HCT116 (cell line): ENCODE measurements around the gene PIMREG. TPM values are rescaled to one million over a fixed set of nuclear protein-coding genes. Genes with fewer than 3 reads are reported as not detected.

Experiments
- ATAC-seq: fragments of 200-7000 bp; cut with Tn5 transposase; 2 replicates; pipeline ENCODE4 v1.9.1; 2020; ENCODE audit warnings: mild to moderate bottlenecking, moderate library complexity
- BruUV-seq: library from RNA; stranded (reverse); fragments of 400-500 nt; replicated peaks from 2 replicates; lab custom pipeline; 2021; lab: Mats Ljungman, UMichigan
- CTCF ChIA-PET: fragments of 300-600 bp; sonication (Branson Sonifier 250); formaldehyde crosslinking; loops from one replicate; lab custom pipeline; 2021; ENCODE audit warnings: antibody characterized with exemption; lab: Charles Lee
- POLR2A ChIA-PET: fragments of 300-600, 350-600 bp; sonication (Branson Sonifier 250); formaldehyde crosslinking; loops from one replicate; lab custom pipeline; 2021; ENCODE audit warnings: antibody characterized with exemption; lab: Charles Lee
- RAD21 ChIA-PET, 2 experiments: fragments of 300-600 bp; sonication (Branson Sonifier 250); formaldehyde crosslinking; loops; one replicate each; lab custom pipeline; 2023; ENCODE audit warnings: low total read pairs in 2 of 2; ENCODE audit not compliant: uncharacterized antibody in 2 of 2, unreplicated experiment in 2 of 2, low non-redundant PET in 1 of 2; lab: Charles Lee
- DNase-seq: peaks from one replicate; pipeline ENCODE4 v3.0.0-alpha.2; 2010; ENCODE audit warnings: low read depth, low spot score
- H2AFZ ChIP-seq: fragments of 200-600 bp; shearing (Covaris generic), sonication (generic); 2 replicates; pipeline ENCODE4 v1.6.1; 2017; ENCODE audit warnings: low read depth, mixed run types, mixed read lengths, antibody characterized with exemption, low read length; ENCODE audit not compliant: poor library complexity, severe bottlenecking
- H3K27ac ChIP-seq: 2 replicates; pipeline ENCODE4 v1.5.1; 2012; ENCODE audit warnings: low read depth, low read length
- H3K27me3 ChIP-seq: fragments of 200-600 bp; sonication (generic); 2 replicates; pipeline ENCODE4 v1.6.1; 2016; ENCODE audit warnings: mixed run types, low read length, mixed read lengths; ENCODE audit not compliant: insufficient read depth
- H3K36me3 ChIP-seq, 2 experiments: fragments of 200-500 bp in 1 of 2; fragments of 200-600 bp in 1 of 2; sonication (Bioruptor generic) in 1 of 2; sonication (generic) in 1 of 2; 2 replicates each; pipeline versions ENCODE4 v1.5.1 to v1.6.1; 2014 to 2016; ENCODE audit warnings: low read length in 2 of 2, inconsistent platforms in 1 of 2, mixed read lengths in 1 of 2, mixed run types in 1 of 2; ENCODE audit not compliant: insufficient read depth in 2 of 2, control insufficient read depth in 1 of 2
- H3K4me1 ChIP-seq, 2 experiments: fragments of 200-600 bp in 1 of 2; sonication (generic) in 1 of 2; 2 replicates each; pipeline versions ENCODE4 v1.5.1 to v1.6.1; 2012 to 2017; ENCODE audit warnings: low read length in 2 of 2, inconsistent platforms in 1 of 2, mild to moderate bottlenecking in 1 of 2, mixed read lengths in 1 of 2, mixed run types in 1 of 2, moderate library complexity in 1 of 2; ENCODE audit not compliant: insufficient read depth in 2 of 2, control insufficient read depth in 1 of 2
- H3K4me2 ChIP-seq: fragments of 200-600 bp; sonication (generic); 2 replicates; pipeline ENCODE4 v1.6.1; 2017; ENCODE audit warnings: mixed run types, low read length, mixed read lengths
- H3K4me3 ChIP-seq, 2 experiments: fragments of 200-600 bp in 1 of 2; sonication (generic) in 1 of 2; replicated peaks in 1 of 2; 2 replicates each; pipeline ENCODE4 v1.5.1; 2011 to 2016; ENCODE audit warnings: low read length in 2 of 2, control low read depth in 1 of 2, low read depth in 1 of 2, mild to moderate bottlenecking in 1 of 2, mixed read lengths in 1 of 2, mixed run types in 1 of 2
- H3K79me2 ChIP-seq: fragments of 200-600 bp; sonication (generic); 2 replicates; pipeline ENCODE4 v1.6.1; 2017; ENCODE audit warnings: mild to moderate bottlenecking, mixed run types, low read length, moderate library complexity, mixed read lengths; ENCODE audit not compliant: insufficient read depth
- H3K9ac ChIP-seq: fragments of 200-600 bp; sonication (generic); 2 replicates; pipeline ENCODE4 v1.6.1; 2016; ENCODE audit warnings: low read length, mixed read lengths
- H3K9me2 ChIP-seq: fragments of 200-600 bp; sonication (generic), shearing (Covaris generic); 2 replicates; pipeline ENCODE4 v1.6.1; 2017; ENCODE audit warnings: mixed run types, mild to moderate bottlenecking, moderate library complexity; ENCODE audit not compliant: insufficient read depth
- H3K9me3 ChIP-seq, 2 experiments: fragments of 200-500 bp in 1 of 2; fragments of 200-600 bp in 1 of 2; sonication (Bioruptor generic) in 1 of 2; sonication (generic) in 1 of 2; 2 replicates each; pipeline ENCODE4 v1.6.1; 2014 to 2017; ENCODE audit warnings: low read length in 2 of 2, mixed read lengths in 2 of 2, inconsistent platforms in 1 of 2, low read depth in 1 of 2, mild to moderate bottlenecking in 1 of 2, mixed run types in 1 of 2, moderate library complexity in 1 of 2; ENCODE audit not compliant: control insufficient read depth in 1 of 2, insufficient read depth in 1 of 2
- H4K20me1 ChIP-seq: fragments of 200-600 bp; sonication (generic), shearing (Covaris generic); 2 replicates; pipeline ENCODE4 v1.6.1; 2017; ENCODE audit warnings: mixed run types, mild to moderate bottlenecking, moderate library complexity; ENCODE audit not compliant: insufficient read depth
- CEBPB ChIP-seq: IDR thresholded peaks from 2 replicates; pipeline ENCODE4 v1.6.1; 2012; ENCODE audit warnings: low read depth
- EGR1 ChIP-seq: IDR thresholded peaks from 2 replicates; pipeline ENCODE4 v1.6.1; 2012; ENCODE audit warnings: low read depth
- ELF1 ChIP-seq: IDR thresholded peaks from 2 replicates; pipeline ENCODE4 v1.6.1; 2012; ENCODE audit warnings: low read depth, borderline replicate concordance
- EZH2 ChIP-seq: fragments of 200-600 bp; sonication (generic); IDR thresholded peaks from 2 replicates; pipeline ENCODE4 v1.6.1; 2017; ENCODE audit warnings: antibody characterized with exemption, mixed run types
- EZH2phosphoT487 ChIP-seq: fragments of 200-600 bp; IDR thresholded peaks from 2 replicates; pipeline ENCODE4 v1.6.1; 2018; ENCODE audit warnings: antibody characterized with exemption, borderline replicate concordance
- FOSL1 ChIP-seq: IDR thresholded peaks from 2 replicates; pipeline ENCODE4 v1.6.1; 2012; ENCODE audit warnings: low read depth
- POLR2A ChIP-seq: IDR thresholded peaks from 2 replicates; pipeline ENCODE4 v1.7.0; 2011; ENCODE audit warnings: borderline replicate concordance; ENCODE audit not compliant: insufficient read depth, insufficient read length; ENCODE audit errors: extremely low read depth
- POLR2AphosphoS5 ChIP-seq: IDR thresholded peaks from 2 replicates; pipeline ENCODE4 v1.6.1; 2011; ENCODE audit warnings: mild to moderate bottlenecking, low read depth, low read length, moderate library complexity
- RAD21 ChIP-seq: IDR thresholded peaks from 2 replicates; pipeline ENCODE4 v1.6.1; 2012; ENCODE audit warnings: low read depth, mild to moderate bottlenecking
- SIN3A ChIP-seq: IDR thresholded peaks from 2 replicates; pipeline ENCODE4 v1.6.1; 2012; ENCODE audit warnings: low read depth
- SP1 ChIP-seq: IDR thresholded peaks from 2 replicates; pipeline ENCODE4 v1.6.1; 2012; ENCODE audit warnings: low read depth
- SRF ChIP-seq: IDR thresholded peaks from 2 replicates; pipeline ENCODE4 v1.6.1; 2012; ENCODE audit warnings: low read depth
- YY1 ChIP-seq: IDR thresholded peaks from 2 replicates; pipeline ENCODE4 v1.6.1; 2011; ENCODE audit warnings: low read length, low read depth, moderate library complexity, mild to moderate bottlenecking; ENCODE audit not compliant: insufficient replicate concordance; ENCODE audit errors: extremely low read depth
- ZFX ChIP-seq: fragments of 450-650 bp; IDR thresholded peaks from 2 replicates; pipeline ENCODE4 v1.6.1; 2017
- ZNF274 ChIP-seq: fragments of 200-500 bp; sonication (Bioruptor generic); IDR thresholded peaks from 2 replicates; pipeline ENCODE4 v1.6.1; 2014; ENCODE audit warnings: mild to moderate bottlenecking, low read depth, low read length, inconsistent platforms
- intact Hi-C: fragments of 100-400 bp; cut with micrococcal nuclease; formaldehyde crosslinking; loops from 2 replicates; pipeline ENCODE4 v1.10.0; 2022
- total RNA-seq: library from RNA; stranded (reverse); gene quantifications from one replicate; pipeline ENCODE4 v1.2.1, GENCODE V29; 2021; ENCODE audit not compliant: unreplicated experiment
- TF ChIP-seq, protein P1 (sequence below): IDR thresholded peaks from 2 replicates; pipeline ENCODE4 v1.6.1; 2012
- TF ChIP-seq, protein P2 (sequence below): IDR thresholded peaks from 2 replicates; pipeline ENCODE4 v1.6.1; 2011; ENCODE audit warnings: mild to moderate bottlenecking, low read length, moderate library complexity; ENCODE audit not compliant: insufficient replicate concordance; ENCODE audit errors: extremely low read depth
- TF ChIP-seq, protein P3 (sequence below): IDR thresholded peaks from 2 replicates; pipeline ENCODE4 v1.6.1; 2012
- TF ChIP-seq, protein P4 (sequence below): IDR thresholded peaks from 2 replicates; pipeline ENCODE4 v1.6.1; 2012; ENCODE audit warnings: low read depth
- TF ChIP-seq, protein P5 (sequence below), 3 experiments: fragments of 200-600 bp in 1 of 3; sonication (generic) in 1 of 3; IDR thresholded peaks in 2 of 3; conservative IDR thresholded peaks in 1 of 3; 2 replicates each; pipeline ENCODE4 v1.5.1; 2012 to 2017; ENCODE audit warnings: low read depth in 2 of 3, low read length in 2 of 3, antibody characterized with exemption in 1 of 3, borderline replicate concordance in 1 of 3, control low read depth in 1 of 3, mild to moderate bottlenecking in 1 of 3, mixed read lengths in 1 of 3, mixed run types in 1 of 3, moderate library complexity in 1 of 3; ENCODE audit not compliant: insufficient read depth in 1 of 3

The PIMREG gene
- total RNA-seq, 1 experiment from 2014 or later: 57.0 TPM

DNA sequence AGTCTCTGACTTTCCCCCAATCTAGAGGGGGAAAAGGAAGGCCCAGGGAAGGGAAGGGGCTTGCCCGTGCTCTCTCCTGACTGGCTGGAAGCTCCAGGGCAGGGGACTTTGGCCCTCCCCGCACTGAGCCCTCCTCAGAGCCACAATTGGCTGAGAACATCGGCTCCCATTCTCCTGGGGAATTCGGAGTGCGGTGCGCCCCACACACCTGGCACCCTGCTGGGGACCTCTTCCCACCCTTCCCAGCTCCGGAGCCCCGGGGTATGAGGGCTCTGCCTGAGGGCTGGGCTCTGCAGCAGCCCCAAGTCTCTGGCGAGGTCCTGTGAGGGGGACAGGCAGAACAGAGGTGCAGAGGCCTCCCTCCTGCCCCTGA, 36.0 kb downstream of the PIMREG start:
- Histone ChIP-seq H3K27me3 (no peaks in the 10 kb centered on the region), H3K4me3 (no peak overlapping the region), H3K36me3 (no peaks in the 10 kb centered on the region), H3K4me2 (no peak overlapping the region), H4K20me1 (no peaks in the 10 kb centered on the region), H2AFZ (no peak overlapping the region), H3K4me1 (no peaks in the 10 kb centered on the region), H3K9ac (no peak overlapping the region), H3K9me2 (no peaks in the 10 kb centered on the region), H3K9me3 (no peaks in the 10 kb centered on the region), H3K27ac (no peak overlapping the region), H3K79me2 (no peaks in the 10 kb centered on the region)
- intact Hi-C loops: no loop called here
- RAD21 ChIA-PET: no interaction called here
- POLR2A ChIA-PET: no interaction called here
- TF ChIP-seq, protein P1, sequence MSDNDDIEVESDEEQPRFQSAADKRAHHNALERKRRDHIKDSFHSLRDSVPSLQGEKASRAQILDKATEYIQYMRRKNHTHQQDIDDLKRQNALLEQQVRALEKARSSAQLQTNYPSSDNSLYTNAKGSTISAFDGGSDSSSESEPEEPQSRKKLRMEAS: no peak
- TF ChIP-seq POLR2AphosphoS5 (no peak), ZNF274 (no peak), ZFX (no peak), EZH2phosphoT487 (no peak), SRF (no peak), EZH2 (no peak), CEBPB (no peak), YY1 (no peak), FOSL1 (no peak), ELF1 (no peak), SP1 (no peak), RAD21 (no peak), EGR1 (no peak), POLR2A (no peak), SIN3A (no peak)
- TF ChIP-seq, protein P2, sequence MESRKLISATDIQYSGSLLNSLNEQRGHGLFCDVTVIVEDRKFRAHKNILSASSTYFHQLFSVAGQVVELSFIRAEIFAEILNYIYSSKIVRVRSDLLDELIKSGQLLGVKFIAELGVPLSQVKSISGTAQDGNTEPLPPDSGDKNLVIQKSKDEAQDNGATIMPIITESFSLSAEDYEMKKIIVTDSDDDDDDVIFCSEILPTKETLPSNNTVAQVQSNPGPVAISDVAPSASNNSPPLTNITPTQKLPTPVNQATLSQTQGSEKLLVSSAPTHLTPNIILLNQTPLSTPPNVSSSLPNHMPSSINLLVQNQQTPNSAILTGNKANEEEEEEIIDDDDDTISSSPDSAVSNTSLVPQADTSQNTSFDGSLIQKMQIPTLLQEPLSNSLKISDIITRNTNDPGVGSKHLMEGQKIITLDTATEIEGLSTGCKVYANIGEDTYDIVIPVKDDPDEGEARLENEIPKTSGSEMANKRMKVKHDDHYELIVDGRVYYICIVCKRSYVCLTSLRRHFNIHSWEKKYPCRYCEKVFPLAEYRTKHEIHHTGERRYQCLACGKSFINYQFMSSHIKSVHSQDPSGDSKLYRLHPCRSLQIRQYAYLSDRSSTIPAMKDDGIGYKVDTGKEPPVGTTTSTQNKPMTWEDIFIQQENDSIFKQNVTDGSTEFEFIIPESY: no peak
- TF ChIP-seq, protein P3, sequence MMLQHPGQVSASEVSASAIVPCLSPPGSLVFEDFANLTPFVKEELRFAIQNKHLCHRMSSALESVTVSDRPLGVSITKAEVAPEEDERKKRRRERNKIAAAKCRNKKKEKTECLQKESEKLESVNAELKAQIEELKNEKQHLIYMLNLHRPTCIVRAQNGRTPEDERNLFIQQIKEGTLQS: no peak
- TF ChIP-seq, protein P4, sequence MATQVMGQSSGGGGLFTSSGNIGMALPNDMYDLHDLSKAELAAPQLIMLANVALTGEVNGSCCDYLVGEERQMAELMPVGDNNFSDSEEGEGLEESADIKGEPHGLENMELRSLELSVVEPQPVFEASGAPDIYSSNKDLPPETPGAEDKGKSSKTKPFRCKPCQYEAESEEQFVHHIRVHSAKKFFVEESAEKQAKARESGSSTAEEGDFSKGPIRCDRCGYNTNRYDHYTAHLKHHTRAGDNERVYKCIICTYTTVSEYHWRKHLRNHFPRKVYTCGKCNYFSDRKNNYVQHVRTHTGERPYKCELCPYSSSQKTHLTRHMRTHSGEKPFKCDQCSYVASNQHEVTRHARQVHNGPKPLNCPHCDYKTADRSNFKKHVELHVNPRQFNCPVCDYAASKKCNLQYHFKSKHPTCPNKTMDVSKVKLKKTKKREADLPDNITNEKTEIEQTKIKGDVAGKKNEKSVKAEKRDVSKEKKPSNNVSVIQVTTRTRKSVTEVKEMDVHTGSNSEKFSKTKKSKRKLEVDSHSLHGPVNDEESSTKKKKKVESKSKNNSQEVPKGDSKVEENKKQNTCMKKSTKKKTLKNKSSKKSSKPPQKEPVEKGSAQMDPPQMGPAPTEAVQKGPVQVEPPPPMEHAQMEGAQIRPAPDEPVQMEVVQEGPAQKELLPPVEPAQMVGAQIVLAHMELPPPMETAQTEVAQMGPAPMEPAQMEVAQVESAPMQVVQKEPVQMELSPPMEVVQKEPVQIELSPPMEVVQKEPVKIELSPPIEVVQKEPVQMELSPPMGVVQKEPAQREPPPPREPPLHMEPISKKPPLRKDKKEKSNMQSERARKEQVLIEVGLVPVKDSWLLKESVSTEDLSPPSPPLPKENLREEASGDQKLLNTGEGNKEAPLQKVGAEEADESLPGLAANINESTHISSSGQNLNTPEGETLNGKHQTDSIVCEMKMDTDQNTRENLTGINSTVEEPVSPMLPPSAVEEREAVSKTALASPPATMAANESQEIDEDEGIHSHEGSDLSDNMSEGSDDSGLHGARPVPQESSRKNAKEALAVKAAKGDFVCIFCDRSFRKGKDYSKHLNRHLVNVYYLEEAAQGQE: no peak
- TF ChIP-seq, protein P5, sequence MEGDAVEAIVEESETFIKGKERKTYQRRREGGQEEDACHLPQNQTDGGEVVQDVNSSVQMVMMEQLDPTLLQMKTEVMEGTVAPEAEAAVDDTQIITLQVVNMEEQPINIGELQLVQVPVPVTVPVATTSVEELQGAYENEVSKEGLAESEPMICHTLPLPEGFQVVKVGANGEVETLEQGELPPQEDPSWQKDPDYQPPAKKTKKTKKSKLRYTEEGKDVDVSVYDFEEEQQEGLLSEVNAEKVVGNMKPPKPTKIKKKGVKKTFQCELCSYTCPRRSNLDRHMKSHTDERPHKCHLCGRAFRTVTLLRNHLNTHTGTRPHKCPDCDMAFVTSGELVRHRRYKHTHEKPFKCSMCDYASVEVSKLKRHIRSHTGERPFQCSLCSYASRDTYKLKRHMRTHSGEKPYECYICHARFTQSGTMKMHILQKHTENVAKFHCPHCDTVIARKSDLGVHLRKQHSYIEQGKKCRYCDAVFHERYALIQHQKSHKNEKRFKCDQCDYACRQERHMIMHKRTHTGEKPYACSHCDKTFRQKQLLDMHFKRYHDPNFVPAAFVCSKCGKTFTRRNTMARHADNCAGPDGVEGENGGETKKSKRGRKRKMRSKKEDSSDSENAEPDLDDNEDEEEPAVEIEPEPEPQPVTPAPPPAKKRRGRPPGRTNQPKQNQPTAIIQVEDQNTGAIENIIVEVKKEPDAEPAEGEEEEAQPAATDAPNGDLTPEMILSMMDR (IDR thresholded peaks at IDR 0.05 in 2 of 3, conservative IDR thresholded peaks at IDR 0.05 in 1 of 3; ENCODE audit: borderline replicate concordance in 1 of 3, insufficient read depth in 1 of 3, low read depth in 2 of 3, low read length in 2 of 3): no peak
- CTCF ChIA-PET: no interaction called here
- ATAC-seq (no peak), DNase-seq (no peak)
- no TSS peak for BruUV-seq
